ENCODE data around the gene SHE.

SHE gene

GRCh38 chr1:154446789-154447188, 55.4 kb downstream of the SHE start:
- DNase-seq (ENCODE audit: low read depth in 3 of 3): no peak

- DNase-seq (ENCODE audit: low read depth in 3 of 3): no peak
Measured at GRCh38 chr1:154446292-154446691, 55.9 kb downstream of the SHE start.

- DNase-seq (ENCODE audit: low read depth in 3 of 3): no peak
Measured at GRCh38 chr1:154445040-154445472, 57.2 kb downstream of the SHE start.

- DNase-seq (ENCODE audit: low read depth in 3 of 3): no peak
Measured at GRCh38 chr1:154443274-154444013, 58.8 kb downstream of the SHE start.

- no peak for DNase-seq (ENCODE audit: low read depth in 3 of 3)
Measured at GRCh38 chr1:154442006-154442740, 60.0 kb downstream of the SHE start.

GRCh38 chr1:154441241-154441888, 60.8 kb downstream of the SHE start:
- no peak for DNase-seq (ENCODE audit: low read depth in 3 of 3)

- no peak for DNase-seq (ENCODE audit: low read depth in 3 of 3)
Measured at GRCh38 chr1:154440036-154440804, 62.0 kb downstream of the SHE start.

- no peak for DNase-seq (ENCODE audit: low read depth in 3 of 3)
Measured at GRCh38 chr1:154436433-154436832, 65.8 kb downstream of the SHE start.

- no peak for DNase-seq (ENCODE audit: low read depth in 3 of 3)
Measured at GRCh38 chr1:154435599-154436200, 66.5 kb downstream of the SHE start.

GRCh38 chr1:154434346-154435085, 67.7 kb downstream of the SHE start:
- no peak for DNase-seq (ENCODE audit: low read depth in 3 of 3)

GRCh38 chr1:154433161-154433764, 68.9 kb downstream of the SHE start:
- peak in 2 of 3 experiments; percentile 34 to 47 for DNase-seq (ENCODE audit: low read depth in 3 of 3)

GRCh38 chr1:154431586-154432373, 70.4 kb downstream of the SHE start:
- no peak for DNase-seq (ENCODE audit: low read depth in 3 of 3)

GRCh38 chr1:154430903-154431302, 71.3 kb downstream of the SHE start:
- DNase-seq (ENCODE audit: low read depth in 3 of 3): no peak

- DNase-seq (ENCODE audit: low read depth in 3 of 3): no peak
Measured at GRCh38 chr1:154429841-154430611, 72.2 kb downstream of the SHE start.
